HG03460 (cell line): Measurements from ENCODE around the gene ZBTB25.

Source experiments
- ATAC-seq: cut with Tn5 transposase; IDR thresholded peaks from one replicate; pipeline ENCODE4 v1.9.1; 2021; ENCODE audit not compliant: unreplicated experiment

ZBTB25 gene

GRCh38 chr14:64444984-64445845 is 58.4 kb downstream of the ZBTB25 start:
- peak; percentile 97 for ATAC-seq

- ATAC-seq = no peak
Measured at GRCh38 chr14:64444140-64444539, 59.5 kb downstream of the ZBTB25 start.

DNA sequence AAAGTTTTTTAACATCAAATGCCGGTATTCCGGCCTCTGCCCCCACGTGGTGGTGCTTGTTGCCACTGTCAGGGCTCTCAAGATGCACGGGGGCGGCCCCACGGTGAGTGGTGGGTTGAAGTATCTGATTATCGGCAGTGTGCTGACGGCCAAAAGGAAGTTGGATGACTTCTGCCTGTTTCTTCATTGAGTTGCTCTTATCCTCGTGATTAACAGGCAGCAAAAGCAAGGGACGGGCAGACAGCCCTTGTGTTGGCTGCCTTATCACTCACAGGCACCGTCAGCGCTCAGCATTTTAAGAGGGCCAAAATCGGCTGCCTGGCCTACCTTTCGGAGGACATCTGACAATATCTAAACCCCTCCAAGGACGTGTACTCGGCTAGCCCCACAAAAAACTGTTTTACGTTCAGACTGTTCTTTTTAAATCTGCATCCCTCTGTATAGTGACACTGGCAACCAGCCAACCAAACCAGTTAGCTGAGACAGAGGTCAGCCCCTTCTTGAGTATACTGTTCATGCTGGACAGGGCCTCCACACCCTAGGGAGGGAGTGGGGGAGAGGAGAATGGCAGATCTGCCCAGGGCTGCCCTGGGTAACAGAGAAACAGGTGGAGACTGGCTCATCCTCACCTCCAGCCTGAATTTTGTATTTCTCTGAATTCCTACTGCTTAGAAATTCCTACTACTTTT is 61.2 kb downstream of the ZBTB25 start:
- no peak for ATAC-seq

GRCh38 chr14:64440494-64440893 is 63.1 kb downstream of the ZBTB25 start:
- no peak for ATAC-seq

GRCh38 chr14:64439141-64439540 is 64.5 kb downstream of the ZBTB25 start:
- ATAC-seq = no peak

- ATAC-seq = no peak
Measured at GRCh38 chr14:64438181-64438841, 65.3 kb downstream of the ZBTB25 start.

- no peak for ATAC-seq
Measured at GRCh38 chr14:64434528-64434927, 69.1 kb downstream of the ZBTB25 start.

DNA sequence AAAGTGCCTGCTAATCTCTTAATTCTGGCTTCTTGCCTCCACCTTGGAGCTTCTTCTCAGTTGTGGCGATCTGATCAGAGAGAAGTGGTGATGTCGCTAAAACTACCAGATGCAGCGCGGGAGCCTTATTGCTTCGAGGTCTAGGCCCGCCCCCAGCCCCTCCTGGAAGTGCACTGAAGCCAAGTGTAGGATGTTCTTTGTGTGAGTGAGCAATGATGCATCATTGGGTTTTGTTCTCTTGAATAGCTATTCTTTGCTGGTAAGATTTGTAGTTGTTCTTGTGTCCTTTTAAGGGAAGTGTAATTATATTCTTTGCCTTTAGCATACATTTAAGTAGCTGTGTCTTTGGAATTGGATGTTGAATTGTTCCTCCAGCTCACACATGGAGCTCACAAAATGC is 79.7 kb downstream of the ZBTB25 start:
- ATAC-seq = no peak

- ATAC-seq = no peak
Measured at GRCh38 chr14:64422756-64423155, 80.9 kb downstream of the ZBTB25 start.

GRCh38 chr14:64422005-64422404 is 81.6 kb downstream of the ZBTB25 start:
- no peak for ATAC-seq

- no peak for ATAC-seq
Measured at GRCh38 chr14:64421166-64421565, 82.5 kb downstream of the ZBTB25 start.

DNA sequence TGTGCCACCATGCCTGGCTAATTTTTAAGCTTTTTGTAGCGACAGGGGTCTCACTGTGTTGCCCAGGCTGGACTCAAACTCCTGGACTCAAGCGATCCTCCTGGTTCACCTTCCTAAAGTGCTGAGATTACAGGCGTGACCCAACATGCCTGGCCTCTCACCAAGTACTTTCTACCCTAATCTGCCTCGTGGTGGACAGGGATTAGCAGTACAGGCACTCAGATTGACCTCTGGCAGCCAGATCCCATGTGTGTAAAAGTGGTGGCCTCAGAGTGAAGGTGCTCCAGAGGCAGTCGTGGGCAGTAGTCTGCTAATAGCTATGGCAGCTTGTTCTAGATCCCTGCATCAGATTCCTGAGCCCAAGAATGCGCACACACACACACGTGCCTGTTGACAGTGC is 84.6 kb downstream of the ZBTB25 start:
- no peak for ATAC-seq

DNA sequence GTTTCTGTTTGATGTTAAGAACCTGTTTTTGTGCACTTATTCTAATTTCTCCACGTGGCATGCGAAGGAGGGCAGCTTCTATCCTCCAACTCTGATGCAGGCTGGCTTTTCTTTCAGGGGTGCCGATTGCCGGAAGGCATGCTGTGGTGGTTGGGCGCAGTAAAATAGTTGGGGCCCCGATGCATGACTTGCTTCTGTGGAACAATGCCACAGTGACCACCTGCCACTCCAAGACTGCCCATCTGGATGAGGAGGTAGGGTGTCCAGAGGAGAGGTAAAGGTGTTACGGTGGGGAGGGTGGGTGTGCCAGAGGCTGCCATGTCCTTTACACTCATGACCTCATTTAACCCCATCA is 85.9 kb downstream of the ZBTB25 start:
- no peak for ATAC-seq

DNA sequence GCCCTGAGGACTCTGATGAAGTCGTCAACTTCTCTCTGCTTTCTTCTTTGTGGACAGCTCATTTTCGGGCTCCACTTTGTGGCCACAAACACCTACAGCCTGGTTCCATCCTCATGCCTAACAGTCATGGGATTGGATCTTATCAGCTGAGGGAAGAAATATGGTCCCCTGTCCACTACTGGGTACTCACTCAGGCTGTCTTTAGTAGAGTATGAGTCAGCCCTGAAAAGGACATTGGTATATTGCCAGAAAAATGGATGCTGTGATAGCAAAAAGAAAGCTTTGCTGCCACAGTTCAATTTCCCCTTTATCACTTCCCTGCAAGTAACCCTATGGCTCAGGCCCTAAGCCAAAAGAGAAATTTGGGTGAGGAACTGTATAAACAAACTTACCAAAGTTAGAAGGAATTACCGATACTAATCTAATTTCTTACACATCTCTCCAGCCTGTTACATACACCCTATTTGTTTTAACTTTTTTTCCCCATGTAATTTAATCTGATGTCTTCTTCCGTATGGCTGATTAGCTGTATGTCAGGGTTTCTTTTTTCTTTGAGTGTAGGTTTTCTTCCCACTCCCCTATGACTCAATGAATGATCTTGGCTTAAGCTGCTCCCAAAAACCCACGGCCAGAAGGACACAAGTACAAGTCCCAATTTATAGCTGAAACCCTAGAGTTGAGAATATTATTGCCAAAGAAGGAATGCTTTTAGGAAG is 86.4 kb downstream of the ZBTB25 start:
- ATAC-seq = no peak

GRCh38 chr14:64416348-64416932 is 87.2 kb downstream of the ZBTB25 start:
- no peak for ATAC-seq

DNA sequence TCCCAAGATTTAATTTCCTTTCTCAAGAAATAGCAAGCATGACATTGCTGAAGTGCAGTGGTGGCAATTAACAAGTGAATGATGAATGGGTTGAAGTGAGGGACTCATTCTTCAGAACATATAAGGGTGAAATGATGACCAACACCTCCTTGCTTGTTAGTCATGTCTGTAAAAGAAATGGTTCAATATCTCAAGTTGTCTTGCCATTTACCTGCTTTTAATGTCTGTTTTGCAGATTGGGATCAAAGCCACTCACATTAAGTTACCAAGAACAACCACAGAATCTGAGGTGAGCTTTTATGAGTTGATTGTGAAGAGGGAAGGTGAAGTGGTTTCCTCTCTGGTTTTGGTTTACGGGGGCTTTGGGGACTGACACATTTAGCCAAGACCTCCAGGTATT is 91.4 kb downstream of the ZBTB25 start:
- no peak for ATAC-seq

- no peak for ATAC-seq
Measured at GRCh38 chr14:64411001-64411400, 92.6 kb downstream of the ZBTB25 start.

- no peak for ATAC-seq
Measured at GRCh38 chr14:64410084-64410774, 93.4 kb downstream of the ZBTB25 start.

GRCh38 chr14:64409126-64409920 is 94.3 kb downstream of the ZBTB25 start:
- ATAC-seq = peak; percentile 56

GRCh38 chr14:64407329-64407728 is 96.3 kb downstream of the ZBTB25 start:
- no peak for ATAC-seq
